HG02938 (cell line): ENCODE data around the gene NPIPB5.
"Not testable (repeated sequence)": the region's sequence is repeated elsewhere in the genome, so short reads cannot be mapped to it uniquely, and the experiment has no call there.

ENCODE experiments used
- ATAC-seq: cut with Tn5 transposase; IDR thresholded peaks from one replicate; pipeline ENCODE4 v1.9.1; 2021; ENCODE audit warnings: mild to moderate bottlenecking, moderate library complexity; ENCODE audit not compliant: unreplicated experiment

Gene NPIPB5

GRCh38 chr16:22510591-22510990, at the start of gene NPIPB5:
TSS of gene NPIPB5 (plus strand) at chr16:22510891. CDS start at chr16:22513802, 2,911 bp downstream.
- not testable (repeated sequence) for ATAC-seq

- ATAC-seq: not testable (repeated sequence)
These were observed 41.8 kb upstream of the NPIPB5 start for GRCh38 chr16:22468846-22469245.

- ATAC-seq: not testable (repeated sequence)
These were observed 27.3 kb downstream of the NPIPB5 start for GRCh38 chr16:22537996-22538395.

GRCh38 chr16:22544809-22545208, 34.1 kb downstream of the NPIPB5 start:
- ATAC-seq: not testable (repeated sequence)

- not testable (repeated sequence) for ATAC-seq
These were observed 35.9 kb downstream of the NPIPB5 start for GRCh38 chr16:22546630-22547029.

- not testable (repeated sequence) for ATAC-seq
These were observed 36.6 kb downstream of the NPIPB5 start for GRCh38 chr16:22547170-22547765.

- ATAC-seq: not testable (repeated sequence)
These were observed 39.2 kb downstream of the NPIPB5 start for GRCh38 chr16:22549853-22550252.

GRCh38 chr16:22551143-22551542, 40.5 kb downstream of the NPIPB5 start:
- ATAC-seq: not testable (repeated sequence)

GRCh38 chr16:22551651-22552050, 41.0 kb downstream of the NPIPB5 start:
- ATAC-seq: not testable (repeated sequence)

- ATAC-seq: not testable (repeated sequence)
These were observed 46.1 kb downstream of the NPIPB5 start for GRCh38 chr16:22556759-22557158.
